Activated B cell treated with CpG ODN at 0.5 μM for 24 hours (primary cell): Measurements from ENCODE around the gene NCK2. TPM values are rescaled to one million over a fixed set of nuclear protein-coding genes. Genes with fewer than 3 reads are reported as not detected.

Source experiments
- ATAC-seq: fragments of 200-7000 bp; cut with Tn5 transposase; one replicate; pipeline ENCODE4 v1.10.0; 2021; ENCODE audit warnings: low read depth, mild to moderate bottlenecking, moderate library complexity
- CTCF ChIA-PET: fragments of 350-600 bp; sonication (Branson Sonifier 250); formaldehyde crosslinking; loops from one replicate; lab custom pipeline; 2021; ENCODE audit warnings: antibody characterized with exemption; lab: Charles Lee
- POLR2A ChIA-PET: fragments of 350-600 bp; sonication (Branson Sonifier 250); formaldehyde crosslinking; loops from one replicate; lab custom pipeline; 2021; ENCODE audit warnings: antibody characterized with exemption; lab: Charles Lee
- DNase-seq: peaks from one replicate; pipeline ENCODE4 v3.0.0; 2022
- H3K27ac Mint-ChIP-seq: one replicate; pipeline ENCODE4 v1.8.0; 2020; ENCODE audit warnings: mixed read lengths
- H3K27me3 Mint-ChIP-seq: one replicate; pipeline ENCODE4 v1.8.0; 2021; ENCODE audit warnings: mixed read lengths
- H3K36me3 Mint-ChIP-seq: one replicate; pipeline ENCODE4 v1.8.0; 2021; ENCODE audit warnings: low read depth, mixed read lengths
- H3K4me1 Mint-ChIP-seq: one replicate; pipeline ENCODE4 v1.8.0; 2021; ENCODE audit warnings: mixed read lengths
- H3K4me3 Mint-ChIP-seq: one replicate; pipeline ENCODE4 v1.8.0; 2020; ENCODE audit warnings: mild to moderate bottlenecking, mixed read lengths
- H3K9me3 Mint-ChIP-seq: one replicate; pipeline ENCODE4 v1.8.0; 2020; ENCODE audit warnings: mixed read lengths
- intact Hi-C: fragments of 100-400 bp; cut with micrococcal nuclease; formaldehyde crosslinking; loops from one replicate; pipeline ENCODE4 v1.15.1; 2024
- total RNA-seq: library from RNA; stranded (reverse); gene quantifications from 2 replicates; pipeline ENCODE4 v1.2.3, GENCODE V29; 2022
- TF ChIP-seq, protein P1 (sequence below): fragments of 200-600 bp; IDR thresholded peaks from one replicate; pipeline ENCODE4 v1.8.0; 2022; ENCODE audit warnings: antibody characterized with exemption, mild to moderate bottlenecking

NCK2 gene
- total RNA-seq, 1 donor from 2014 or later: 53.4 TPM

DNA sequence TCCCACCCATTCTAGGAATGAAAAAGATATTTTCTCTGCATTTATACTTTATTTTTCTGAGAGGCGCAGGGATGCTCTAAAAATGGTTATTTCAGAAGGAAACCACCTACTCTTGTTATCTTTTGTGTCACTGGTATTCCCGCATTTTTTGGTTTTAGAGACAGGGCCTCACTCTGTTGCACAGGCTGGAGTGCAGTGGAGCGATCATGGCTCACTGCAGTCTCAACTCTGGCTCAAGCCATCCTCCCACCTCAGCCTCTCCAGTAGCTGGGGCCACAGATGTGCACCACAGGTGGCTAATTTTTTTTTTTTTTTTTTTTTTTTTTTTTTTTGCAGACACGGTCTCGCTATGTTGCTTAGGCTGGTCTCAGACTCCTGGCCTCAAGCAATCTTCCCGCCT, 135.9 kb downstream of the NCK2 start:
- H3K27me3 Mint-ChIP-seq: no peaks in the 10 kb centered on the region
- ChIA-PET POLR2A (no interaction called here), CTCF (no interaction called here)
- ATAC-seq (no peak), DNase-seq (no peak)
- peaks cover 60% of the 10 kb centered on the region for H3K4me1 Mint-ChIP-seq
- intact Hi-C loops: no loop called here
- H3K9me3 Mint-ChIP-seq: no peaks in the 10 kb centered on the region
- H3K4me3 Mint-ChIP-seq: no peak overlapping the region
- TF ChIP-seq, protein P1, sequence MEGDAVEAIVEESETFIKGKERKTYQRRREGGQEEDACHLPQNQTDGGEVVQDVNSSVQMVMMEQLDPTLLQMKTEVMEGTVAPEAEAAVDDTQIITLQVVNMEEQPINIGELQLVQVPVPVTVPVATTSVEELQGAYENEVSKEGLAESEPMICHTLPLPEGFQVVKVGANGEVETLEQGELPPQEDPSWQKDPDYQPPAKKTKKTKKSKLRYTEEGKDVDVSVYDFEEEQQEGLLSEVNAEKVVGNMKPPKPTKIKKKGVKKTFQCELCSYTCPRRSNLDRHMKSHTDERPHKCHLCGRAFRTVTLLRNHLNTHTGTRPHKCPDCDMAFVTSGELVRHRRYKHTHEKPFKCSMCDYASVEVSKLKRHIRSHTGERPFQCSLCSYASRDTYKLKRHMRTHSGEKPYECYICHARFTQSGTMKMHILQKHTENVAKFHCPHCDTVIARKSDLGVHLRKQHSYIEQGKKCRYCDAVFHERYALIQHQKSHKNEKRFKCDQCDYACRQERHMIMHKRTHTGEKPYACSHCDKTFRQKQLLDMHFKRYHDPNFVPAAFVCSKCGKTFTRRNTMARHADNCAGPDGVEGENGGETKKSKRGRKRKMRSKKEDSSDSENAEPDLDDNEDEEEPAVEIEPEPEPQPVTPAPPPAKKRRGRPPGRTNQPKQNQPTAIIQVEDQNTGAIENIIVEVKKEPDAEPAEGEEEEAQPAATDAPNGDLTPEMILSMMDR: no peak
- peaks cover 86% of the 10 kb centered on the region for H3K36me3 Mint-ChIP-seq
- peak overlapping the region; percentile 43 for H3K27ac Mint-ChIP-seq

DNA sequence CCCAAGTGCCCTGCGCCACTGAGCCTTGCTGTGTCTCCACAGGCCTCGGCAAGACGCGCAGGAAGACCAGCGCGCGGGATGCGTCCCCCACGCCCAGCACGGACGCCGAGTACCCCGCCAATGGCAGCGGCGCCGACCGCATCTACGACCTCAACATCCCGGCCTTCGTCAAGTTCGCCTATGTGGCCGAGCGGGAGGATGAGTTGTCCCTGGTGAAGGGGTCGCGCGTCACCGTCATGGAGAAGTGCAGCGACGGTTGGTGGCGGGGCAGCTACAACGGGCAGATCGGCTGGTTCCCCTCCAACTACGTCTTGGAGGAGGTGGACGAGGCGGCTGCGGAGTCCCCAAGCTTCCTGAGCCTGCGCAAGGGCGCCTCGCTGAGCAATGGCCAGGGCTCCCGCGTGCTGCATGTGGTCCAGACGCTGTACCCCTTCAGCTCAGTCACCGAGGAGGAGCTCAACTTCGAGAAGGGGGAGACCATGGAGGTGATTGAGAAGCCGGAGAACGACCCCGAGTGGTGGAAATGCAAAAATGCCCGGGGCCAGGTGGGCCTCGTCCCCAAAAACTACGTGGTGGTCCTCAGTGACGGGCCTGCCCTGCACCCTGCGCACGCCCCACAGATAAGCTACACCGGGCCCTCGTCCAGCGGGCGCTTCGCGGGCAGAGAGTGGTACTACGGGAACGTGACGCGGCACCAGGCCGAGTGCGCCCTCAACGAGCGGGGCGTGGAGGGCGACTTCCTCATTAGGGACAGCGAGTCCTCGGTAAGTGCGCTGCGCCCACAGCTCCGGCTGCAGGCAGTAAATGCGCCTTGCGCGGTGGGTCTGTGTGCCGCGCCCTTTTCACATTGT, 136.8 kb downstream of the NCK2 start:
- CTCF ChIA-PET: no interaction called here
- H3K27me3 Mint-ChIP-seq: no peaks in the 10 kb centered on the region

DNA sequence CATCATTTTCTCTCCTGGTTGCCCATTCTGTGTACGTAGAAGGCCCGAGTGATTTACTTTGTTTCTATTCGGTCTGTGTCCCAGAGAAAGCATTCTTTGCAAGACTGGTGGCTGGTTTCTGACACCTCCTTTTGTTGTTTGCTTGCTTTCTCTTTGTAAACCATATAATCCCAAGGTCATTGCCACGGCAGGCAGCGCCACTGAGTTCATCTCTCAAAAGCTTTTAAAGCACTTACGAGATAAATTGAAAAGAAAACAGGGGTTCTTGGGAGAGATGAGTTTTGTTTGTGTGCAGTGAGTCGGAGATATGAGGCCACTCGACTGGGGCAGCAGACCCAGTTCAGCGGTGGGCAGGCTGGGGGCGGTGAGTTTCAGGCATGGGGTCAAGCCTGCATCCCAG, 137.6 kb downstream of the NCK2 start:
- Mint-ChIP-seq H3K9me3 (peaks cover 2% of the 10 kb centered on the region), H3K4me3 (no peak overlapping the region), H3K4me1 (peaks cover 60% of the 10 kb centered on the region), H3K27me3 (no peaks in the 10 kb centered on the region), H3K27ac (no peak overlapping the region), H3K36me3 (peaks cover 85% of the 10 kb centered on the region)
- ATAC-seq (no peak), DNase-seq (no peak)
- POLR2A ChIA-PET: no interaction called here
- CTCF ChIA-PET: no interaction called here
- TF ChIP-seq, protein P1: no peak
- intact Hi-C loops: no loop called here

More for the DNA sequence above, 136.8 kb downstream of the NCK2 start:
- intact Hi-C loops: no loop called here
- Mint-ChIP-seq H3K9me3 (no peaks in the 10 kb centered on the region), H3K4me1 (peaks cover 60% of the 10 kb centered on the region), H3K4me3 (no peak overlapping the region), H3K27ac (peak overlapping the region; percentile 41), H3K36me3 (peaks cover 84% of the 10 kb centered on the region)
- ATAC-seq: no peak
- TF ChIP-seq, protein P1: no peak
- POLR2A ChIA-PET: no interaction called here
- DNase-seq: no peak

DNA sequence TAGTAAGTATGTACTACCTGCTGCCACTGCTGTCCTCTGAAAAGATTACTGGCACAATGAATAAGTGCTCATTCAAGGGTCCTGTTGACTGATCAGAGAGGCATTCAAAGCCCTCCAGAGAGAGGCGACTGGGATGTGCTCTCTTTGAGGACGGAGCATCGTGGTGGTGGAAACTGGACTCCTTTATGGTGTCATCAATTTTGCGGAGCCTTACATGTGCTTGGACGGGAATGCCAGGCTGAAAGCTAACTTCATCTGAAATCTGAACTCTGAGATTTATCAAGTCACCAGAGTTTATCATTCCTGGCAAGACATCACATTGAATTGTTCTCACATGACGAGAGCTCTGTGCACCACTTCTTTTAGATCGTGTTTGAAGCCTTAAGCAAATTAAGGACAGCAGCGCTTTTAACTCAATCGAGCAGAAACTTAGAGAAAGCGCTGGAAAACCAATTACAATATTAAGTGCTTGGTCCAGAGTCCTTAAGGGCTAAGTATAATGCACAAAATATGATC, 138.3 kb downstream of the NCK2 start:
- H3K9me3 Mint-ChIP-seq: peaks cover 3% of the 10 kb centered on the region
- H3K27me3 Mint-ChIP-seq: no peaks in the 10 kb centered on the region
- peaks cover 84% of the 10 kb centered on the region for H3K36me3 Mint-ChIP-seq
- no peak for ATAC-seq
- H3K4me1 Mint-ChIP-seq: peaks cover 56% of the 10 kb centered on the region
- DNase-seq: no peak
- H3K27ac Mint-ChIP-seq: no peak overlapping the region
- intact Hi-C loops: no loop called here
- no peak overlapping the region for H3K4me3 Mint-ChIP-seq
- CTCF ChIA-PET: no interaction called here
- POLR2A ChIA-PET: interaction anchor here (1.3 kb wide), 1 partner anchor 8 kb away, joined by 4 read pairs; no protein-coding TSS in a partner anchor
- TF ChIP-seq, protein P1: no peak

DNA sequence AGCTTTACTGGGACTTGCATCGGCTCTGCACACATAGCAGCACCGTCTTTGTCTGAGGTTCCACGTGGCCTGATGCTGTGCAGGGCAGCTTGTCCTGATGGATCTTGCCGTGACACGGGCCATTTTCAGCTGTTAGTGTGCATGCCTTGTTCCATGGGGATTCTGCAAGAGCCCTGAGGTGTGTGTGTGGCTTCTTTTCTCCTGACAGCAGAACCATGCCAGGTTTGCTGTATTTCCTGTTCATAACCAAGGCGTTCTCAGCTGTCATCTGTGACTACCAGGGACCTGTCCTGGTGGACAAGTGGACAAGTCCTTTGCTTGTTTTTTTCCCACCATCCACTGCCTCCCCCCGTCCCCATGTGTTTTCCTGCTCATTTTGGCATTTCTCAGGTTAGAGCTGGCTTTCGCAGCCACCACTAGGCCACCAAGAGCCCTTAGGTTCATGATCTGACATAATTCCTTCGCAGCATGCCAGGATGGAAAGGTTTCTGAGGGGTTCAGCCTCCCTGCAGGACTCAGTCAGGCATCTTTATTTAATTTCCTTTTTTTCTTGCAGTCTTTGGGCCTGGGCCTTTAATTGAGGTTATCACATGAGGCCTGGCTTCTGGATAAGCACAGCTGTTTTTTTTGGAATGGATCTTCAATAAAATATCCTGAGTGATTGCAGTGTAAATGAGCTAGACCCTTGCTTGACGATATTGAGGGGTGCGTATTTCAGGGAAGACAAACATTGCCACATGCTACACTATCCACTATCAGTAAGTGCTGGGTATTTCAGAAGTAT, 139.4 kb downstream of the NCK2 start:
- H3K4me1 Mint-ChIP-seq: peaks cover 53% of the 10 kb centered on the region
- no peaks in the 10 kb centered on the region for H3K27me3 Mint-ChIP-seq
- DNase-seq (no peak), ATAC-seq (no peak)
- H3K9me3 Mint-ChIP-seq: peaks cover 6% of the 10 kb centered on the region
- H3K4me3 Mint-ChIP-seq: no peak overlapping the region
- peaks cover 84% of the 10 kb centered on the region for H3K36me3 Mint-ChIP-seq
- POLR2A ChIA-PET: interaction anchor here (1.3 kb wide), 1 partner anchor 10 kb away, joined by 4 read pairs; no protein-coding TSS in a partner anchor
- CTCF ChIA-PET: no interaction called here
- no peak overlapping the region for H3K27ac Mint-ChIP-seq
- TF ChIP-seq, protein P1: no peak
- intact Hi-C loops: loop anchor here (1.0 kb wide), 1 partner anchor 11 kb away; no protein-coding TSS in a partner anchor
